ENCODE results near the gene AGBL1.

The AGBL1 gene

DNA sequence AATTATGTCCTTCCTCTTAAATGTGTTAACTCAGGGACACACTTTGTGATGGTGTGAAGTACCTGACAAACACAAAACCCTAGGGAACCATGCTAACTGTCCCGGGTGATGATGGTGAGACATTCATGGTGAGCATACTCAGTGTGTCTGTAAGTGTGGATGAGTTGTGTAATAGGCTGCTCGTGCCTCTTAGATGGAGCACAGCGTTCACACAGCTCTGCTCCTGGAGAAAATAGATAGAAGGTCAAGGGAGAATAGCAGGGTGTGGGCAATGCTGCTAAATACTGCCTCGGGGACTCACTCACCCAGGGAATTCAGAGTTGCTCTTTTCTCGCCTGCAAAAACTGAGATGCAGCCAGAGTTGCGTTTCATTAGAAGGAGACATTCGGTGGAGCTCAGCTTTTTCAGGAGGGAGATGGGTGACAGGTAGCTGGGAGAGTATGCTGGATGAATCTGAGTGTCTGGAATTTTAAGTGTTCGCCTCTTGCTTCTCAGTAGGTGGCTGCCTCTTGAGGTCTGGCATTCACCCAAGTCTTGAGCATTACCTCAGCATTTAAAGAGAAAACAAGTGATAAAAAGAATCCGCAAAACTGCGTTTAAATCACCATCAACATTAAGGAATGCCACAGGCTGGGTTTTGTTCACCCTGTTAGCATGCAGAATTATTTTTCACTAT lies 813.2 kb downstream of the AGBL1 start:
- no peak for DNase-seq

GRCh38 chr15:86894269-86894668 lies 814.6 kb downstream of the AGBL1 start:
- no peak for DNase-seq

- no peak for DNase-seq
These were observed 824.2 kb downstream of the AGBL1 start for GRCh38 chr15:86903642-86904421.

GRCh38 chr15:86905625-86906256 lies 826.1 kb downstream of the AGBL1 start:
- peak; percentile 7 for DNase-seq

GRCh38 chr15:86906376-86906775 lies 826.7 kb downstream of the AGBL1 start:
- no peak for DNase-seq

DNA sequence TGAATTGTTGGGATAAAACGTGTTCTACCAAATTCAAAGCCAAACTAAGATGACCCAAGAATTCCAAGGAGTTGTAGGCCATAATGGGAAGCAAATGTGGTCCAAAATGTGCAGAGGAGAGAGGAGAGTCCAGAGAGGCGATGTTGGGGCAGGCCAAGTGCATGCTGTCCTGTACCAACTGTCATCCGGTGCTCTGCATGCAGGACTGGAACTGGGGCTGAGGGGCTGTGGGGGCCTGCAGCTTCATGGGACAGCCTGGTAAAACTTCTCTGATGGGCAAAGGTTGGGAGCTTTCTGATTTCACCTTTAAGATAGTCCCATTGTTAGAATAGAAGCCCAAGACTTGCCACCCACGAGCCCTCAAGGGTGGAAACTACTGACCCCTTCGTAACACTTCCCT lies 831.4 kb downstream of the AGBL1 start:
- DNase-seq: no peak

- no peak for DNase-seq
These were observed 833.0 kb downstream of the AGBL1 start for GRCh38 chr15:86912661-86913060.

DNA sequence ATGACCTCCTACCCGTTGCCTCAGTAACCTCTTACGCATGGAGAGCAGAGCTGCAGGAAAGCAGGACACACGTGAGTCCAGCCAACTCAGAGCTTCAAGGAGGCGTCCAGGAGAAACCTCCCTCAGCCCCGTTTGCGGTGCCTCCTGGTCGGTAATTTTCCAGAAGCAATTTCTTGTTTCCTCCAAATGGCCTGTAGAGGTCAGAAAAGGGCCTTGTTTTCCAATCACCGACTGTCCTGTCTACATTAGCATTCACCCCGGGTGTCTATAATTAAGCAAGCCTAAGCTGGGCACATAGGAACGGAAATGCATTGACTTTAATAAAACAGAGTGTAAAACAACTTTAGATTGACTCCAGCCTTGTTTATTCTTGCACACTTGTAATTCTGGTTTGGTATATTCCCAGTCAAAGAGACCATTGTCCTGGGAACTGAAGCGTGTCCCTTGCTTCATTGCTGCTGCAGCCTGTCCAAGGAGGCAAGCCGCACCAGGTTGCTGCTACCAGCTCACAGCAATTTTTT lies 836.2 kb downstream of the AGBL1 start:
- DNase-seq: peak; percentile 30

- DNase-seq: no peak
These were observed 837.1 kb downstream of the AGBL1 start for GRCh38 chr15:86916671-86917360.

GRCh38 chr15:86917361-86917671 lies 837.6 kb downstream of the AGBL1 start:
- no peak for DNase-seq

GRCh38 chr15:86919581-86919980 lies 839.9 kb downstream of the AGBL1 start:
- no peak for DNase-seq

DNA sequence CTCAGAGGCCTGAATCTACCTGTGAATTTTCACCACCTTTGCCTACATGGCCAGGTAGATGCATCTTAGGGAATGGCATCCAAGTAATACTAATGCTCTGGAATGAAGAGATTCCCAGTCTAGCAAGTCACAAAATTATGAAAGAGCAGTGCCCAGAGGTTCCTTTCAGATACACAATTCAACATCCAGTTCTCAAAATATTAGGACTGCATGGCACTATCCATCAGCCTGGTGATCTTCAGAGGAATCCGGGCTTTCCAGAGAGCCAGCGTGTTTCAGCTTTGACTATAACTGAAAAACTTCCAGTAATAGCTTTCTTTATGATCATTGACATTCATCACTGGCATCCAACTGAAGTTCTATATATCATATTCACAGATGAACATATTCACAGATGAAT lies 849.8 kb downstream of the AGBL1 start:
- no peak for DNase-seq

DNA sequence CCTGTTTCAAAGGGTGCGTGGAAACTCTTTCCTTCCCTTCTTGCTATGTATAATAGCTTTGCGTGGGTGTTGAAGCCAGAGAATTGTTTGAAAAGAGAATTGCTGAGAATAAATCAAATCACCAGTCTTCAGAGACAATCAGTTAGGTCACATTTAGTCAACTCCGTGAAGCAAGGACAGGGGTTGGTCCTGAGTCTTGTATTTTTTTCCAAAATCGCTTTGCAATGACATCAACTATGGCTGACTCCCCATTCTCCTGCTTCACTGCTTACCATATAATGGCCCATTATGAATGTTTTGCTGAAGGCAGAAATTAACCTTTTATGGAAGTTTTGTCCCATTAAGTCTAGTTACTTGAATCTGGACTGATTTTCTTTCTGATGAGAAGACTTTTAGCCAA lies 852.8 kb downstream of the AGBL1 start:
- DNase-seq: no peak

DNA sequence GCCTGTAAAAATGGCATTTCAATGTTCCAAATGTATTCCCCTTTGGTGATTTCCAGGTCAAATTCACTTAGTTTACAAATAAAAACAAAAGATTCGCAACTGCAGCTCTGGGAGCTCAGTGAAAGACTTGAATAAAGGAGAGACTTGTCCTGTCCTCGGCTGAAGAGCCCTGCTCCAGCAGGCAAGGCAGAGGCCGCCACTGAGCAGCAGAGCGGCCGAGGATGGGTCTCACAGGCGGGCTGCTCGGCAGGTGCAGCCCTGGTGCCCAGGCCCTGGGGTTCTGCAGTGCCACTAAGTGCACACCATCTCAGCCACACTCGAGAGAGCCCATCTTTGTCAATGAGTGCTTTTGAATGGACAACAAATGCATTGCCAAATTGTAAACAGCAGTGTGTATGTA lies 856.2 kb downstream of the AGBL1 start:
- DNase-seq: no peak

DNA sequence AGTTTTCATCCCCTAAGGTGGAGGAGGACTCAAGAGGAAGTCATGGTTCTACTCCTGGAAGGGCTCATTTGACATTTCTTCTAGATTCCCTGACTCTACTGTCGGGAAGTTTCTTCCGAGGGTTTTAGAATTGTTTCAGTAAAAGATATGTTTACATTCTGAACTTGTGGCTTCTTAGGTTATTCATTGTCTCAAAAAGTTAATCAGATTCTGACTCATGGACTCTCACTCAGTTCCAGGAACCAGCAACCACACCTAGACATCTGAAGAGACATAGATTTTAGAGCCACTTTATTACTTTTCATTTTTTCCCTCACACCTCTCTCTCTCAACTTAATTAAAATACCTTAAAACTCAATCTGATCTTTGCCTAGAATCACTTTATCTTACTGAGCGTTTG lies 862.6 kb downstream of the AGBL1 start:
- no peak for DNase-seq

GRCh38 chr15:86948719-86949118 lies 869.0 kb downstream of the AGBL1 start:
- no peak for DNase-seq

DNA sequence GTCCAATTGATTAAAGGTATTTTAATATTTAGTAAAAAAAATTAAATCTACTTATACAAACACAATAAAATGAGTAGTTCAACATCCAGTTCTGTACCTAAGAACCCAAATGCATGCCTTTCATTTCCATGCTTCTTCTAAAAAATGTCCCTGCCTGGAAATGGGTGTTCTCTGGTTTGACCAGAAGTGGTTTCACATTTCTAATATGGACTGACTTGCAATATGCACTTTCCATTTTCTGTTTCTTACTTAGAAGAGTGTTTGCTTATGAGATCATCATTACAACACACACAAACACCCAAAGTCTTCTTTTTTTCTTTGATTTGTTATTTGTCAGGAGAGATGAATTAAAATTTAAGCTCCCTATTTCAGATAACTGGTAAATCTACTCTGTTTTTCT lies 879.6 kb downstream of the AGBL1 start:
- no peak for DNase-seq

DNA sequence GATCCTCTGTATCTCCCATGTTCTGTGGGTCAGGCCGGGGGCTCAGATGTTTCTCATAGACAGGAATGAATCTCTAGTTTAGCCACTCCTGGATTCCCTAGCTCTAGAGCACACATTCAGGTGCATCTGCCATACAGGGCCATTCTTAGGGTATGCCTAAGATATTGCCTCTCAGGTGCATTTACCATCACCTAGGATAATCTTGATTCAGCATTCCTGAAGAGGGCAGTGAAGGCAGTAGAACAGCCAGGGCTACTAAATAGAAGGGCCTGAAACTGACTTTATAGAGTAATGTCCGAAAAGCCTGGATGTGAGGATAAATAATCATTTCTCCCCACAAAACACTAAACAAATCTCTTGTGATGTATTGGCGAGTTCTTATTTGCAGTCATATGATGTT lies 882.0 kb downstream of the AGBL1 start:
- DNase-seq: no peak

GRCh38 chr15:86964271-86964670 lies 884.6 kb downstream of the AGBL1 start:
- no peak for DNase-seq

DNA sequence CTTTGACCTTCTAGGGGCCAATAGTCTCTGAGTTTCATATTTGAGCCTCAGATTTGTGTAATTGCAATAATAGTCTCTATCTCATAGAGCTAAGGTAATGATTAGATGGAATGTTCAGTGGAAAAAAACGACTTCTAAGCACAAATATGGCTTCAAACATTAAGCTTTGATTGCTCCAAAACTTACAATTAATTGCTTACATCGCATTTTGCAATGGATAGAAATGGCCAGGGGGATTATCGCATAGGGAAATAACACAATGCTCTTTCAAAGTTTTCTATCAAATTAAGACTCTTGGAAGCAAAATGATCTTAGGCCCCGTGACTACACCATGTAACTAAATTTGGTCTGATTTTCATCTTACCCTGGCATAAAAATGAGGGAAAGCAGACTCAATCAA lies 888.6 kb downstream of the AGBL1 start:
- DNase-seq: no peak

DNA sequence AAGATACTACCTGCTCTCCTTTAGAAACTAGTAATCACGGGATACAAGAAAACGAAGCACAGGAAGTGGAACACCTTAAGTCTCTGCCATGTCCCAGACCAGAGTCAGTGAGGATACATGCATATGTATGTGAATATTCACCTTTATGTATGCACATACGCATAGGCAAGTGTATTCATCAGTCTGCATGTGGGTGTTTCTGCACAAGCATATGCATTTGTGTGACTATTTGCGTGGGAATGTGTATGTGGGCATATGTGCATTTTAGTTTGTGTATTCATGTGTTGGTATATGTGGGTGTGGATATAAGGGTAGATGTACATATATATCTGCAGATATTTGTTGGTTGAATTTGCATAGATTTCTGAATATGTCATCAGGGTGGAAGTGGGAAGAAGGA lies 889.7 kb downstream of the AGBL1 start:
- no peak for DNase-seq

DNA sequence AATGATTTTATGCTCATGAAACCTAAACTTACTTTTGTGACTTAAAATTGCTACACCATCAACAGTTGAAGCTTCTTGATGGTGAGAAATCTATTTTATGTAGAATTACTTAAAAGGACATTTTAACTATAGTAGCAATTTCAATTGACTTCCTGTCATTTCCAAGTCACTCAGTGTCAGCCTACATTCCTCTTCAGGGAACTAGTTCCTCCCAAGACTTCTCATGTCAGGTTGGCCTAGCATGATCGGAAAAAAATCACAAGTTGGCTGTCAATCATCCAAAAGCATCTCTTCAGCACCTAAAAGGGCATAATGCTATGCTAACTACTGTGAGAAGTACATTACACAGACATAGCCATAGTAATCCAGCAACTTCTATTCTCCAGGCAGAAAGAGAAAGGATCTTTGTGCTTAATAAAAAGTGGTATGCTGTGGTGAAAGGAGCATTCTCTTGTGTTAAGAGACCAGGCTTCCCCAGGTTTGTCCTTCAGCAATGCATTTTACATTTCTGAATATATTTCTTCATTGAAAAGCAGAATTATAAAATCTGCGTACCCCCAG lies 893.7 kb downstream of the AGBL1 start:
- DNase-seq: no peak

- no peak for DNase-seq
These were observed 908.4 kb downstream of the AGBL1 start for GRCh38 chr15:86988033-86988432.
